Cortex of kidney (tissue), 1 donor: ENCODE results near the gene KCNN3.

Source experiments
- DNase-seq: peaks from one replicate; lab custom pipeline; 2025; lab: John Stamatoyannopoulos, UW

The KCNN3 gene

GRCh38 chr1:154860156-154860870 lies 9.8 kb downstream of the KCNN3 start:
- no peak for DNase-seq

DNA sequence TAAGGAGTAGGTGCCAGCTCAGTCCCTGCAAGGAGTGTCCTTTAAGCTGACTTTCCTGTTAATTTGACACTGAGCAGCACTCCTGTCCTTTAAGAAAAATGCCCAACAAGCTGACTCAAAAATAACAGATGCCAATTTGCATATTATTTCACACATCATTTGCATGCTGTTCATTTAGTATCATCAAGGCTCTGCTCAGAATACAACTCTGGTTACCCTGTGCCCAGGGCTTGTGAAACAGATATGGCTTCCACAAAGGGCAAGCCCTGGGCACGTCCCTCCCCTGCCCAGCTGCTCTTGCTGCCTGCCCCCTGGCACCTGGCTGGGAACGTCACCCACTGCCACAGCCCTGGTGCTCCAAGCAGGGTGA lies 10.3 kb downstream of the KCNN3 start:
- DNase-seq = no peak

GRCh38 chr1:154859151-154859785 lies 10.8 kb downstream of the KCNN3 start:
- DNase-seq = no peak

- DNase-seq = no peak
Observed at GRCh38 chr1:154857441-154858215, 12.5 kb downstream of the KCNN3 start.

DNA sequence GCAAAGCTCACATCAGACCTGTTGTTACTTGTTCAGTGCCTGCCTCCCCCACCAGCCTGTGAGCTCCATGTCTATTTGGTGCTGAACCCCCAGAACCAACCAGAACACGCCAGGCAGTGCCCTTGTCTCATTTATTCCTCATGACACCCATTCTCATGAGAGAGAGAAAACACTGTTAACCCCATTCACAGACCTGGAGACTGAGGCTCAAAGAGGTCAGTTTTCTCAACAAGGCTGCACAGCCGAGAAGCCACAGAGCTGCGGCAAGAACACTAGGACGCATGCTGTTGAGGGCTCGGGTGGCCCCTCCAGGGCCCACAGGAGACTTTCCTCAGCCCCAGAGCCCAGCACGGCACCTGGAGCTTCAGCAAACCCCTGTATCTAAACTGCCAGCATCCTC lies 13.1 kb downstream of the KCNN3 start:
- no peak for DNase-seq

DNA sequence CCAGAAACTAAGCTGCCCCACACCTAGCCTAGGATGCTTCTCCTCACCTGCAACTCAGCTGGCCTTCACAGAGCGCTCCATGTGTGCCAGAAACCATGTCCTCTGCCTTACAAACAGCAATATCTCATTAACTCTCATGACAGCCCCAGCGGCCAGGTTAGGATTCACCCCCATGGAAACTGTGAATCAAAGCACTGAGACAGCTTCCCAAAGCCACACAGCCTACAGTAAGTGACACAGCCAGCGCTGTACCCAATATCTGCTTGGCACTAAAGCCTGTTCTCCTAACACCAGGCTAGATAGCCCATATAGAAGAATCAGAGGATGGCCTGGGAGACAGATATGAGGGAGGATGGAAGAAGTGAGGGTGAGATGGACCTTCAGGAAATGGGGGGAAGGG lies 13.5 kb downstream of the KCNN3 start:
- no peak for DNase-seq

DNA sequence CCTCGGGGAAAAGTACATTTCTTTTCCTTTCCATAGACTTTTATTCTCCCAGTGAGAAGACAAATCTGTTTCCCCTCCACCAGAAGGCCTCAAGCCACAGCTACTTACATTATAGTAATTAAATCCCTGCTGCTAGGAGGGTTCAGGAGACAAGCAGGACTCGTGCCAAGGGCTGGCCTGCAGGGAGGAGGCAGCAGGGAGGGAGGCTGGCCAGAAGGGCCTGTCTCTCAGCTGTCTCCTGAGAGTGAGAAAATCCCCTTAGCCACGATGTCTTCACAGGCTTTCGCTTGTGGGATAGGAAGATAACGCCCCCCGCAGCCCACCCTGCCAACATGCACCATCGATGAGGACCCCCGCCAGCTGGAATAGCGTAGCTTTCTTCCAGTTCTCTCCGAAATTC lies 14.0 kb downstream of the KCNN3 start:
- no peak for DNase-seq

DNA sequence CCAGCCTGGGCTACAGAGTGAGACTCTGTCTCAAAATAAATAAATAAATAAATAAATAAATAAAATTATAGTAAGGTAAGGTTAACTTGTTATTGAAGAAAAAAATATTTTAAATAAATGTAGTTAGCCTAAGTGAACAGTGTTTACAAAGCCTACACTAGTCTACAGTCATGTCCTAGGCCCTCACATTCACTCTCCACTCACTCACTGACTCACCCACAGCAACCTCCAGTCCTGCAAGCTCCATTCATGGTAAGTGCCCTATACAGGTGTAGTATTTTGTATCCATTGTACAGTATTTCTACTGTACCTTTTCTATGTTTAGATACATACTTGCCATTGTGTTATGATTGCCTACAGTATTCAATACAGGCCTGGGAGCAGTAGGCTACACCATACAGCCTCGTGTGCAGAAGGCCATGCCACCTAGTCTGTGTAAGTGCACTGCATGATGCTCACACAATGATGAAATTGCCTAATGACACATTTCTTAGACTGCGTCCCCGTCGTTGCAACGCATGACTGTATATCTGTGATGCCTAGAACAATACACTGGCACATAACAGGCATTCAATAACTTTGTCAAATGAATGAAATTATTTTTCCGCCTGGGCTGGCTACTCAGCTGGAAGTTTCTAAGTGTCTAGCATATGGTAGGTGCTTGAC lies 14.8 kb downstream of the KCNN3 start:
- DNase-seq = no peak

DNA sequence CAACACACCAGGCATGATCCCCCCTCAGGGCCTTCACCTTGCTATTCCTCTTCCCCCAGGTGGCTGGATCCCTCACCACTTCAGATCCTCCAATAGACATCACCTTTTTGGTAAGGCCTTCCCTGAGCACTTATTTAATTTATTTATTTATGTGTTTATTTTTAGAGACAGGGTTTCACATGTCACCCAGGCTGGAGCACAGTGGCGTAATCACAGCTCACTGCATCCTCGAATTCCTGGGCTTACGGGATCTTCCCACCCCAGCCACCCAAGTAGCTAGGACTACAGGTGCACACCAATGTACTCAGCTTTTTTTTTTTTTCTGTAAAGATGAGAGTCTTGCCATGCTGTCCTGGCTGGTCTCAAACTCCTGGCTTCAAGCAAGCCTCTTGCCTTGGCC lies 17.2 kb downstream of the KCNN3 start:
- DNase-seq = no peak

GRCh38 chr1:154851392-154852177 lies 18.5 kb downstream of the KCNN3 start:
- no peak for DNase-seq

DNA sequence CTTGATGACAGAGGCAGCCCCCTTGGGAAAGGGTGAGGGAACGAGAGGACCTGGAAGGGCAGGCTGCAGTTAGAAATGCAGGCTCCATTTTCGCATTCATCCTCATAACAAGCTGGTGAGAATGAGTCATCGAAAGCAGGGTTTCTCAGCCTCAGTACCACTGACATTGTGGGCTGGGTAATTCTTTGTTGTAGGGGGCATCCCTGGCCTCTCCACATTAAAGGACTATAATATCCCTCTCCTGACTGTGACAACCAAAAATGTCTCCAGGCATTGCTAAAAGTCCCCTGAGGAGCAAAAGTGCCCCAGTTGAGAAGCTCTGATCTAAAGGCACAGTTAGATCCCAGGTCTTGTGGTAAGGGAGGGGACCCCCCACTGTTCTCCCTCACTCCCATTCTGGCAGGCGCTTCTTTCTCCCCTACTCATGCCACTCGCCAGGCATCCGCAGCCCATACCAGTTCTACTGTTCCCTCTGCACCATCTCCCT lies 20.4 kb downstream of the KCNN3 start:
- DNase-seq = no peak

GRCh38 chr1:154848983-154849382 lies 21.1 kb downstream of the KCNN3 start:
- DNase-seq = no peak

DNA sequence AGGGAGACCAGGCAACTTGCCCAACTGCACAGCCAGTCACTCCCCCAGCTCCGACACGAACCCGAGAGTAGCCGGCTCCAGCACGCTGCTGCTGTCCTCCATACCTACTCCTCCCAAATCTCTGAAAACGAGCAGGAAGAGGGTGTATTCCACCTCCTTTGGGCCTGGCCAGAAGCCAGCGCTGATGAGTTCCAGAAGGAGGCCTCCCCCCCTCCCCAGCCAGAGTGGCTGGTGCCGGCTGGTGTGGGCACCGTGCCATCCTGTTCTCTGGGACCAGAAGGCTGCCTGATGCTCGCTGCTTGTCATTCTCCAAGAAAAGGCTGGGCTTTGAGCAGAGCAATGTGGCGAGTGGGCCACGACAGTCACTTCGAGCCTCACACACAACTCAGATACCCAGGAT lies 22.2 kb downstream of the KCNN3 start:
- no peak for DNase-seq

DNA sequence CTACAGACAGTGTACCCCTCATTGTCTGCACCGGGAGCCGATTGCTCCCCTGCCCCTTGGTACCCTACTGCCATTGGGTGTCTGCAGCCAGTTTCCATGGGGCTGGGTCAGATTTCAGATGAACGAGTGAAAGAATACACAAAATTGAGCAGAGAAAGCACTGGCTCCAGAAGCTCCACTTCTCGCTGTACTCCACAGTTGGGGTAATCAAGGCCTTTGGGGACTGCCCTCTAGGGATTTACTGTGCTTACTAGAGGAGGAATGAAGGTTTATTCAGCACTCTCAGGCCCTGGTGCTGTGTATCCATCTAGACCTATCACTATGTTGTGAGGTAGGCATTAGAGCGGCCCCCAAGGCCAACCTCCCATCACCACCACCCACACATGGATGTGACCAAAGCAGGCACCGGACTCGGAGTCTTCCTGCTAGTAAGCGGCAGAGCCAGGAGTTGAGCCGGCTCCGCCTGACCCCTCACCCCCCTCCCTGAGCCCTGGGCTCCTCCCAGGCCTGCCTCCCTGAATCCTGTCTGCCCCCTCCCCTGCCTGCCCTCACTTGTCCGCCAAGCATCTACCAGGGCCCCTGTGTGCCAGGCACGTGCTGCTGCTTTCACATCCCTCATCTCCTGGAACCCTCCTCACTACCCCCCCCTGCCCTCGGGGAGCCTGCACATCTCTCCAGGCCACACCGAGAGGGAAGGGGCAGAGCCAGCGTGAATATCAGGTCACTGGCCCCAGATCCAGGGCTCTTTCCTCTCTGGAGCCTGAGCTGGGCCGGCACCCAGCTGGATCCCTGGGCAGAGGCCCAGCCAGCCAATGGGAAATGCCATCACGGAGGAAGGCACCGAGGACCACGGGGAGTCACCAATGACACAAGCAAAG lies 23.3 kb downstream of the KCNN3 start:
- no peak for DNase-seq

GRCh38 chr1:154845879-154846278 lies 24.2 kb downstream of the KCNN3 start:
- no peak for DNase-seq

DNA sequence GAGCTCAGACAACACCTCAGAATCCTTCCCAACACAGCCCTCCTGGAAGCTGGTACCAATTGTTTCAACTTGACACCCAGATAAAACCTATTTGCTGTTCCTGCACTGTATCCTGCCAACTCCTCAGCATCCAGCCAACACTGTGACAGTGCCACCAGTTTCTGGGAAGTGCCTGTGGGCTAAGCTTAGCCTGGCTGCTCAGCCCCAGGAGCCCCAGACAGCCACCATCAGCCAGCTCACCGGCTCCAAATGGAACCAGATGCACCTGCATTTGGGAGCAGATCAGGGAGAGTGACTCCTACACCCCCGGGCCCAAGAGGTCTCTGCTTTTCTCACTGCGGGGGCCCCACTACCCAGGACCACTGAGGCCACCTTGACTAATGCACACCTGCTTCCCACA lies 24.9 kb downstream of the KCNN3 start:
- DNase-seq = no peak

GRCh38 chr1:154844297-154844681 lies 25.8 kb downstream of the KCNN3 start:
- no peak for DNase-seq

- DNase-seq = no peak
Observed at GRCh38 chr1:154843636-154844296, 26.3 kb downstream of the KCNN3 start.

DNA sequence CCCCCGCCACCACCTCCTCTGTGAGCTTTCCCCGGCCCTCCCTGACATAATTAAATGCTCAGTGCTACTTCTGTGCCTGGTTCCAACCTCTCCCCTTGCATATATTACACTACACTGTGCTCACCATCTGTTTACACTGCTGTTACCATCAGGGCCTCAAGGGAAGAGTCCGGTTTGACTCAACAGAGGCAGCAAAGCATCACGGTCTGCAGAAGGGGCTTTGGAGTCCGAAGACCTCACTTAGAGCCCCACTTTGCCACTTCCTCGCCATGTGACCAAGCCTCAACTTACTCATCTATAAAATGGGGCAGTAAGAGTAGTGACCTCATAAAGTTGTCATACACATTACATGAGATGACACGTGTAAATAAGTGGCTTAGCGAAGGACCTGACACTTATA lies 27.4 kb downstream of the KCNN3 start:
- DNase-seq = no peak

GRCh38 chr1:154841384-154841783 lies 28.7 kb downstream of the KCNN3 start:
- DNase-seq = no peak
